ENCODE data around the gene RBSN. TPM values are rescaled to one million over a fixed set of nuclear protein-coding genes. Genes with fewer than 3 reads are reported as not detected.

Gene RBSN
- total RNA-seq, 4 donors from 2014 or later = 45.0 to 56.1 (median 52.0) TPM

DNA sequence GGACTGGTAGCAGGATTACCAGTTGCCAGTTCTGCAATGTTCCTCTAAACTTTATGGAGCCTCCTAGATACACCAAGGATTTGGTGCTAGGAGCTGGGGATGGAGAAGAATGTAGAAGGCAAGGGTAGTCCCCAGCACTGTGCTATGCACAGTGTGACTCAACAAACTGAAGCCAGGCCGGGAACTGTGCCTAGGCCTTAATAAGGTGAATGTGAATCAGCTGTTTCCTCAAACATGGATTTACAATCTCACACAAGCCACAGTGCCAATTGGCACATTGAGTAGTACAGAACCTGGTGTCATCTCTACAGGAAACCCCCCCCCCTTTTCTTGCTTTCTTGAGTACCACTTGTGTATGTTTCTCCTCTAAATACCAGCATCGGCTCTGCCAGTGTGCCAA is 66.3 kb downstream of the RBSN start:
- no peak for DNase-seq
- Histone ChIP-seq H3K27me3 (no peaks in the 10 kb centered on the region), H3K36me3 (peaks cover 54 to 75% of the 10 kb centered on the region in 2 donors), H3K4me1 (peaks cover 0 to 1% of the 10 kb centered on the region in 2 donors), H3K4me3 (replicated peaks in 1 of 3) (no peak overlapping the region), H3K9me3 (no peaks in the 10 kb centered on the region), H3K27ac (no peak overlapping the region)
- 87% methylated on average over 2 of the region's 2 CpGs for WGBS, 2 donors
- no peak for TF ChIP-seq POLR2A (IDR thresholded peaks at IDR 0.05)
- TF ChIP-seq, protein P1, sequence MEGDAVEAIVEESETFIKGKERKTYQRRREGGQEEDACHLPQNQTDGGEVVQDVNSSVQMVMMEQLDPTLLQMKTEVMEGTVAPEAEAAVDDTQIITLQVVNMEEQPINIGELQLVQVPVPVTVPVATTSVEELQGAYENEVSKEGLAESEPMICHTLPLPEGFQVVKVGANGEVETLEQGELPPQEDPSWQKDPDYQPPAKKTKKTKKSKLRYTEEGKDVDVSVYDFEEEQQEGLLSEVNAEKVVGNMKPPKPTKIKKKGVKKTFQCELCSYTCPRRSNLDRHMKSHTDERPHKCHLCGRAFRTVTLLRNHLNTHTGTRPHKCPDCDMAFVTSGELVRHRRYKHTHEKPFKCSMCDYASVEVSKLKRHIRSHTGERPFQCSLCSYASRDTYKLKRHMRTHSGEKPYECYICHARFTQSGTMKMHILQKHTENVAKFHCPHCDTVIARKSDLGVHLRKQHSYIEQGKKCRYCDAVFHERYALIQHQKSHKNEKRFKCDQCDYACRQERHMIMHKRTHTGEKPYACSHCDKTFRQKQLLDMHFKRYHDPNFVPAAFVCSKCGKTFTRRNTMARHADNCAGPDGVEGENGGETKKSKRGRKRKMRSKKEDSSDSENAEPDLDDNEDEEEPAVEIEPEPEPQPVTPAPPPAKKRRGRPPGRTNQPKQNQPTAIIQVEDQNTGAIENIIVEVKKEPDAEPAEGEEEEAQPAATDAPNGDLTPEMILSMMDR (IDR thresholded peaks at IDR 0.05) = no peak
- intact Hi-C loops (cut with DNase I) = no loop called here

GRCh38 chr3:15029625-15030024 is 69.3 kb downstream of the RBSN start:
- no peak for DNase-seq
- no peak overlapping the region for H3K27ac ChIP-seq
- no peaks in the 10 kb centered on the region for H3K27me3 ChIP-seq
- no peaks in the 10 kb centered on the region for H3K4me1 ChIP-seq
- H3K9me3 ChIP-seq = no peaks in the 10 kb centered on the region
- H3K36me3 ChIP-seq = peaks cover 60 to 71% of the 10 kb centered on the region in 2 donors
- TF ChIP-seq POLR2A (IDR thresholded peaks at IDR 0.05) = no peak
- TF ChIP-seq, protein P1 (IDR thresholded peaks at IDR 0.05) = no peak
- intact Hi-C loops (cut with DNase I) = no loop called here
- no peak overlapping the region for H3K4me3 ChIP-seq (replicated peaks in 1 of 3)

- no peak overlapping the region for H3K4me3 ChIP-seq (replicated peaks in 1 of 3)
- H3K4me1 ChIP-seq = no peaks in the 10 kb centered on the region
- TF ChIP-seq POLR2A (IDR thresholded peaks at IDR 0.05) = no peak
- TF ChIP-seq, protein P1 (IDR thresholded peaks at IDR 0.05) = no peak
- DNase-seq = no peak
- H3K9me3 ChIP-seq = no peaks in the 10 kb centered on the region
- no peak overlapping the region for H3K27ac ChIP-seq
- intact Hi-C loops (cut with DNase I) = no loop called here
- H3K27me3 ChIP-seq = no peaks in the 10 kb centered on the region
- peaks cover 63 to 68% of the 10 kb centered on the region in 2 donors for H3K36me3 ChIP-seq
- 92 to 97% methylated on average over 2 of the region's 2 CpGs for WGBS, 2 donors
Measured at GRCh38 chr3:15023719-15024118, 75.2 kb downstream of the RBSN start.

DNA sequence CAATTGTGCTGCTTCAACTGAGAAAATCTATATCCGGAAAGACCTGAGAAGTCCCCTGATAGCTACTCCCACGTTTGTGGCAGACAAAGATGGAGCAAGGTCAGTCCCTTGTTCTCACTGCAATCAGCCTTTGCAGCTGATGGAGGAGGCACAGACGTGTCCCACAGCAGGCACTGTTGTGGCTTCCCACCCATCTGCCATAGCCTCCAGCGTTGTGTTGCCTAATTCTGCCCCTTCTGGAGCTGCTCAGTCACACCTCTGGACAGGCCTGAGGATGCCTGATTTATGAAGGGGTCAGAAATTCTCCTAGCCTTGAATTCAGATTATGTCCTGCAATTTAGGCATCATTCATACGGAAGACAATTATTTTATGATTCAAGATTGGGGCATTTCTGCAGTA is 75.7 kb downstream of the RBSN start:
- TF ChIP-seq, protein P1 (IDR thresholded peaks at IDR 0.05) = no peak
- TF ChIP-seq POLR2A (IDR thresholded peaks at IDR 0.05) = no peak
- Histone ChIP-seq H3K9me3 (no peaks in the 10 kb centered on the region), H3K4me1 (no peaks in the 10 kb centered on the region), H3K36me3 (peaks cover 61 to 66% of the 10 kb centered on the region in 2 donors), H3K4me3 (replicated peaks in 1 of 3) (no peak overlapping the region), H3K27ac (no peak overlapping the region), H3K27me3 (no peaks in the 10 kb centered on the region)
- 76 to 82% methylated on average over 5 of the region's 5 CpGs for WGBS, 2 donors
- intact Hi-C loops (cut with DNase I) = no loop called here
- no peak for DNase-seq

Other genes starting within 250 kb of the RBSN start
- gene NR2C2, start 151.6 kb downstream of the RBSN start, total RNA-seq = 10 to 100 TPM; 55.1 to 97.8 (median 60.0) TPM
- 10 to 100 TPM; 63.3 to 91.6 (median 79.8) TPM for gene MRPS25, start 33.8 kb downstream of the RBSN start, total RNA-seq
- 100 to 1,000 TPM in 3 of 4 donors, 10 to 100 TPM in 1; 87.8 to 147 (median 116) TPM for gene CAPN7, start 107.1 kb upstream of the RBSN start, total RNA-seq
- gene SH3BP5, start 233.4 kb upstream of the RBSN start, total RNA-seq = 10 to 100 TPM; 60.2 to 90.4 (median 82.0) TPM